CD14-positive monocyte (primary cell): ENCODE data around the gene PEAK1. TPM values are rescaled to one million over a fixed set of nuclear protein-coding genes. Genes with fewer than 3 reads are reported as not detected.
"Not testable (repeated sequence)": the region's sequence is repeated elsewhere in the genome, so short reads cannot be mapped to it uniquely, and the experiment has no call there.

Experiments used
- DNase-seq, 3 donors: peaks; one replicate each; pipeline ENCODE4 v3.0.0-alpha.2; 2011 to 2022
- H2AFZ ChIP-seq: 2 replicates; pipeline ENCODE4 v1.6.0; 2012; ENCODE audit warnings: mild to moderate bottlenecking, low read depth, low read length, inconsistent platforms; ENCODE audit not compliant: insufficient read depth, poor library complexity, severe bottlenecking
- H3K27ac ChIP-seq, 2 donors: 1 replicate in 1 of 2; 2 replicates in 1 of 2; pipeline ENCODE4 v1.5.1; 2012 to 2013; ENCODE audit warnings: low read length in 2 of 2, control low read depth in 1 of 2, inconsistent platforms in 1 of 2, low read depth in 1 of 2, mild to moderate bottlenecking in 1 of 2
- H3K27me3 ChIP-seq, 2 donors: one replicate each; pipeline versions ENCODE4 v1.6.0 to v1.6.1; 2011 to 2013; ENCODE audit warnings: low read length in 2 of 2; ENCODE audit not compliant: control insufficient read depth in 2 of 2, insufficient read depth in 2 of 2
- H3K36me3 ChIP-seq, 2 donors: replicated peaks in 1 of 2; 1 replicate in 1 of 2; 2 replicates in 1 of 2; pipeline versions ENCODE4 v1.5.1 to v1.6.1; 2012 to 2013; ENCODE audit warnings: low read length in 2 of 2, control low read depth in 1 of 2, inconsistent platforms in 1 of 2, mild to moderate bottlenecking in 1 of 2; ENCODE audit not compliant: insufficient read depth in 2 of 2, control insufficient read depth in 1 of 2
- H3K4me1 ChIP-seq, 2 donors: 1 replicate in 1 of 2; 2 replicates in 1 of 2; pipeline versions ENCODE4 v1.5.1 to v1.6.1; 2012 to 2013; ENCODE audit warnings: low read length in 2 of 2, control low read depth in 1 of 2, inconsistent platforms in 1 of 2, mild to moderate bottlenecking in 1 of 2, moderate library complexity in 1 of 2; ENCODE audit not compliant: insufficient read depth in 2 of 2, control insufficient read depth in 1 of 2
- H3K4me2 ChIP-seq: replicated peaks from 2 replicates; pipeline ENCODE3; 2012; ENCODE audit warnings: low read length, moderate library complexity, mild to moderate bottlenecking; ENCODE audit not compliant: poor library complexity, severe bottlenecking; ENCODE audit errors: extremely low read depth
- H3K4me3 ChIP-seq, 3 experiments: fragments of 200-600 bp in 1 of 3; sonication (generic) in 1 of 3; replicated peaks in 1 of 3; 1 replicate in 2 of 3; 2 replicates in 1 of 3; pipeline ENCODE4 v1.5.1; 2011 to 2013; ENCODE audit warnings: low read length in 3 of 3, mild to moderate bottlenecking in 3 of 3, control low read depth in 2 of 3, low read depth in 2 of 3, inconsistent platforms in 1 of 3, moderate library complexity in 1 of 3
- H3K79me2 ChIP-seq: 2 replicates; pipeline ENCODE4 v1.6.0; 2012; ENCODE audit warnings: mild to moderate bottlenecking, control low read depth, inconsistent platforms, low read length, moderate library complexity; ENCODE audit not compliant: insufficient read depth
- H3K9ac ChIP-seq: 2 replicates; pipeline ENCODE4 v1.6.0; 2017; ENCODE audit warnings: low read length, mild to moderate bottlenecking; ENCODE audit not compliant: insufficient read depth, poor library complexity, severe bottlenecking
- H3K9me3 ChIP-seq, 2 donors: replicated peaks in 1 of 2; 1 replicate in 1 of 2; 2 replicates in 1 of 2; pipeline versions ENCODE4 v1.5.1 to v1.6.1; 2012 to 2013; ENCODE audit warnings: low read length in 2 of 2, control low read depth in 1 of 2; ENCODE audit not compliant: control insufficient read depth in 1 of 2, insufficient read depth in 1 of 2
- H4K20me1 ChIP-seq: 2 replicates; pipeline ENCODE4 v1.6.0; 2012; ENCODE audit warnings: mild to moderate bottlenecking, low read length, control low read depth, moderate library complexity; ENCODE audit not compliant: insufficient read depth
- H3K27ac Mint-ChIP-seq, 7 donors: one replicate each; pipeline ENCODE4 v1.8.0; 2020; ENCODE audit warnings: mild to moderate bottlenecking in 7 of 7, mixed read lengths in 7 of 7, moderate library complexity in 6 of 7, inconsistent platforms in 2 of 7
- H3K27me3 Mint-ChIP-seq, 3 donors: one replicate each; pipeline ENCODE4 v1.8.0; 2021 to 2022; ENCODE audit warnings: low read depth in 3 of 3, mild to moderate bottlenecking in 3 of 3, mixed read lengths in 3 of 3, moderate library complexity in 3 of 3, inconsistent platforms in 1 of 3
- H3K36me3 Mint-ChIP-seq, 2 donors: one replicate each; pipeline ENCODE4 v1.8.0; 2020; ENCODE audit warnings: mixed read lengths in 2 of 2, inconsistent platforms in 1 of 2, mild to moderate bottlenecking in 1 of 2
- H3K4me1 Mint-ChIP-seq: one replicate; pipeline ENCODE4 v1.8.0; 2020; ENCODE audit warnings: mild to moderate bottlenecking, mixed read lengths
- H3K4me3 Mint-ChIP-seq, 2 donors: one replicate each; pipeline ENCODE4 v1.8.0; 2020; ENCODE audit warnings: mild to moderate bottlenecking in 2 of 2, mixed read lengths in 2 of 2, moderate library complexity in 1 of 2
- H3K9me3 Mint-ChIP-seq, 7 donors: one replicate each; pipeline ENCODE4 v1.8.0; 2020 to 2022; ENCODE audit warnings: mixed read lengths in 7 of 7, mild to moderate bottlenecking in 6 of 7, moderate library complexity in 6 of 7, inconsistent platforms in 2 of 7
- CTCF ChIP-seq: fragments of 200-600 bp; IDR thresholded peaks from one replicate; pipeline ENCODE4 v1.8.0; 2022; ENCODE audit warnings: antibody characterized with exemption, mild to moderate bottlenecking
- WGBS: methylation state at CpG from one replicate; pipeline ENCODE4 v1.1.5; 2013; ENCODE audit warnings: missing lambda C conversion rate; ENCODE audit not compliant: insufficient coverage; 5-methylcytosine and 5-hydroxymethylcytosine counted together
- intact Hi-C, 2 donors: fragments of 100-400 bp; cut with micrococcal nuclease; formaldehyde crosslinking; loops; one replicate each; pipeline versions ENCODE4 v1.15.0 to v1.15.1; 2023
- polyA plus RNA-seq, 3 donors: library from polyadenylated mRNA; depleted of rRNA in 1 of 3; unstranded in 2 of 3; stranded (reverse) in 1 of 3; fragments of 300-500 nt in 2 of 3; fragments of >200 nt in 1 of 3; fragmentation: Illumina TruSeq in 2 of 3; gene quantifications; 1 replicate in 2 of 3; 2 replicates in 1 of 3; pipeline ENCODE4 v1.2.3, GENCODE V29; 2012 to 2021

PEAK1 gene
- polyA plus RNA-seq, 3 donors: 0.85 to 8.7 (median 1.1) TPM

GRCh38 chr15:77410701-77411618, 8.9 kb downstream of the PEAK1 start:
- Histone ChIP-seq H3K9ac (no peak overlapping the region), H2AFZ (no peak overlapping the region), H3K27me3 (no peaks in the 10 kb centered on the region), H3K4me1 (peaks cover 25% of the 10 kb centered on the region in 2 donors), H3K4me2 (no peak overlapping the region), H3K27ac (no peak overlapping the region), H4K20me1 (peaks cover 6% of the 10 kb centered on the region), H3K36me3 (no peaks in the 10 kb centered on the region), H3K4me3 (no peak overlapping the region), H3K79me2 (peaks cover 50% of the 10 kb centered on the region), H3K9me3 (no peaks in the 10 kb centered on the region)
- no peak for TF ChIP-seq CTCF
- H3K36me3 Mint-ChIP-seq: no peaks in the 10 kb centered on the region
- WGBS: 100% methylated on average over 3 of the region's 7 CpGs
- no peak overlapping the region for H3K4me3 Mint-ChIP-seq
- peaks cover 0 to 2% (median 0%) of the 10 kb centered on the region in 3 donors for H3K27me3 Mint-ChIP-seq
- no peak for DNase-seq
- intact Hi-C loops: loop anchor here in 1 of 2 donors (10.0 kb wide), 1 partner anchor 226 kb away; no protein-coding TSS in a partner anchor
- peaks cover 23% of the 10 kb centered on the region for H3K4me1 Mint-ChIP-seq
- H3K9me3 Mint-ChIP-seq: peaks cover 0 to 2% (median 0%) of the 10 kb centered on the region in 7 donors
- H3K27ac Mint-ChIP-seq: no peak overlapping the region

- not testable (repeated sequence) for H3K4me3 ChIP-seq, DNase-seq, H3K27me3 Mint-ChIP-seq, H3K27me3 ChIP-seq, H3K4me3 Mint-ChIP-seq, H3K36me3 Mint-ChIP-seq, H3K9me3 Mint-ChIP-seq, H3K36me3 ChIP-seq, H3K9ac ChIP-seq, H2AFZ ChIP-seq, H4K20me1 ChIP-seq, H3K9me3 ChIP-seq
- intact Hi-C loops: loop anchor here in 1 of 2 donors (10.0 kb wide), 1 partner anchor 225 kb away; no protein-coding TSS in a partner anchor
- Histone ChIP-seq H3K4me1 (peaks cover 16 to 17% of the 10 kb centered on the region in 2 donors), H3K4me2 (peak overlapping the region; percentile 30), H3K27ac (peak overlapping the region in 1 of 2 donors; percentile 42), H3K79me2 (peaks cover 51% of the 10 kb centered on the region)
- 100% methylated on average over 2 of the region's 7 CpGs for WGBS
- peak overlapping the region in 6 of 7 donors; percentile 58 to 88 (median 78) for H3K27ac Mint-ChIP-seq
- peaks cover 24% of the 10 kb centered on the region for H3K4me1 Mint-ChIP-seq
Measured at GRCh38 chr15:77410157-77410500, 9.8 kb downstream of the PEAK1 start.
